ENCODE results near the gene FAM236A. TPM values are rescaled to one million over a fixed set of nuclear protein-coding genes. Genes with fewer than 3 reads are reported as not detected.

The FAM236A gene
- total RNA-seq: not detected in 2 replicates

GRCh38 chrX:72937906-72938305 is at the start of gene FAM236A:
FAM236A (plus strand) TSS chrX:72938206; CDS start chrX:72938263, 57 bp downstream.

GRCh38 chrX:72912315-72912714 is 25.7 kb upstream of the FAM236A start, which contains the start of gene FAM236C:
FAM236C (plus strand) TSS chrX:72912615; CDS start chrX:72912715, 100 bp downstream.

GRCh38 chrX:72943819-72944169 is 5.8 kb downstream of the FAM236A start, which contains the start of gene DMRTC1:
DMRTC1 (minus strand) TSS chrX:72943837; CDS start chrX:72875694, 68,143 bp downstream.

Other genes with a start within 250 kb of the FAM236A start
- gene PHKA1, start 223.9 kb upstream of the FAM236A start, total RNA-seq: 11.1 and 13.9 TPM in 2 replicates
- gene DMRTC1B, start 161.3 kb upstream of the FAM236A start, total RNA-seq: not detected in 2 replicates
- not detected in 2 replicates for gene FAM236B, start 155.5 kb upstream of the FAM236A start, total RNA-seq
- gene FAM236D, start 130.0 kb upstream of the FAM236A start, total RNA-seq: not detected in 2 replicates
- not detected in 2 replicates for gene FAM236C, start 25.6 kb upstream of the FAM236A start, total RNA-seq
- gene DMRTC1, start 5.6 kb downstream of the FAM236A start, total RNA-seq: not detected in 2 replicates
- gene PABPC1L2B, start 64.7 kb downstream of the FAM236A start, total RNA-seq: not detected in 2 replicates
- gene PABPC1L2A, start 141.3 kb downstream of the FAM236A start, total RNA-seq: not detected in 2 replicates

Measured in aortic smooth muscle cell (primary cell).